Heart left ventricle (tissue), 16 donors: ENCODE data around the gene CHRDL2. TPM values are rescaled to one million over a fixed set of nuclear protein-coding genes. Genes with fewer than 3 reads are reported as not detected.

Experiments
- ATAC-seq, 4 donors: fragments of 200-7000 bp; cut with Tn5 transposase; one replicate each; pipeline ENCODE4 v1.9.1; 2020 to 2022; ENCODE audit warnings: moderate library complexity in 4 of 4, mild to moderate bottlenecking in 3 of 4, moderate number of reproducible peaks in 1 of 4
- DNase-seq, 5 donors: peaks; one replicate each; pipeline ENCODE4 v3.0.0-alpha.2; 2020
- H3K27ac ChIP-seq, 12 donors: fragments of 200-600 bp; sonication (generic) in 4 of 12; one replicate each; pipeline versions ENCODE4 v1.5.0 to v1.8.0; 2016 to 2022; ENCODE audit warnings: mild to moderate bottlenecking in 2 of 12
- H3K27me3 ChIP-seq, 9 donors: fragments of 200-600 bp; sonication (generic) in 2 of 9; one replicate each; pipeline versions ENCODE4 v1.5.1 to v1.8.0; 2016 to 2022; ENCODE audit warnings: mild to moderate bottlenecking in 3 of 9
- H3K36me3 ChIP-seq, 9 donors: fragments of 200-600 bp; sonication (generic) in 2 of 9; one replicate each; pipeline versions ENCODE4 v1.5.0 to v1.8.0; 2018 to 2022; ENCODE audit warnings: mild to moderate bottlenecking in 2 of 9
- H3K4me1 ChIP-seq, 12 donors: fragments of 200-600 bp; sonication (generic) in 4 of 12; one replicate each; pipeline versions ENCODE4 v1.5.0 to v1.8.0; 2016 to 2022; ENCODE audit warnings: mild to moderate bottlenecking in 3 of 12
- H3K4me3 ChIP-seq, 12 donors: fragments of 200-600 bp; sonication (generic) in 4 of 12; one replicate each; pipeline versions ENCODE4 v1.5.0 to v1.8.0; 2017 to 2022; ENCODE audit warnings: mild to moderate bottlenecking in 9 of 12, moderate library complexity in 4 of 12
- H3K9me3 ChIP-seq, 12 donors: fragments of 200-600 bp; sonication (generic) in 4 of 12; one replicate each; pipeline versions ENCODE4 v1.5.0 to v1.8.0; 2016 to 2022; ENCODE audit warnings: mild to moderate bottlenecking in 1 of 12
- POLR2A ChIP-seq, 2 donors: fragments of 450-650 bp; IDR thresholded peaks; one replicate each; pipeline ENCODE4 v1.6.1; 2017; ENCODE audit warnings: antibody characterized with exemption in 2 of 2, mild to moderate bottlenecking in 2 of 2, moderate library complexity in 2 of 2
- WGBS, 4 donors: extraction: QIAGEN DNeasy Blood & Tissue Kit in 2 of 4; methylation state at CpG; one replicate each; pipeline versions ENCODE4 v1.1.5 to v1.1.7; 2013 to 2018; 5-methylcytosine and 5-hydroxymethylcytosine counted together
- intact Hi-C, 10 donors: fragments of 100-400 bp; cut with DNase I; formaldehyde crosslinking; loops; one replicate each; pipeline versions ENCODE4 v1.11.1 to v1.14.2; 2022
- polyA plus RNA-seq, 2 donors: library from polyadenylated mRNA; stranded (reverse); fragments of 200-250 nt; gene quantifications; one replicate each; pipeline ENCODE4 v1.2.3, GENCODE V29; 2013
- total RNA-seq, 9 donors: library from RNA; depleted of rRNA in 2 of 9; stranded (reverse); fragments of >200 nt in 2 of 9; fragmentation: NEBNext Ultra II Directional in 3 of 9; extraction: Animal tissue kit (Norgen Biotek cat#: 25700) in 3 of 9; gene quantifications; one replicate each; pipeline versions ENCODE4 v1.1.0 to v1.2.4, GENCODE V29; 2016 to 2023
- TF ChIP-seq, protein P1 (sequence below), 12 donors: fragments of 200-600 bp; sonication (generic) in 4 of 12; IDR thresholded peaks; one replicate each; pipeline versions ENCODE4 v1.5.0 to v1.8.0; 2018 to 2022; ENCODE audit warnings: antibody characterized with exemption in 12 of 12, mild to moderate bottlenecking in 5 of 12
- donor health status: ischemic (EF 13 %, LVEDD 7.1; RV severe dilation, severe dysfunction).
- donor health status: healthy with polysubstance abuse.
- donor health status: DM: no; HTN: yes; CAD: no.
- donor health status: DM: no; HTN: no; CAD: no.
- donor health status: ischemic (EF 25% LVEDD 6.9; RV normal size, moderate dysfunction).
- donor health status: ischemic (EF 25% LVEDD 5.7; RV mildly dilated, moderate dysfunction).
- donor health status: healthy.
- donor health status: DM: yes; HTN: yes; CAD: no.
- donor health status: ischemic (EF 35%, LVEDD 5.7; RV mildly dilated, moderate dysfunction).
- donor health status: nonischemic (EF 11% LVEDD 7.7; RV severe dilation, severe dysfunction).
- donor health status: DM: yes; HTN: yes; CAD: no.
- donor health status: PGD.
- donor health status: ischemic (EF 29% LVEDD 5.4; RV normal size, mild dysfunction).
- donor health status: nonischemic (EF 23%, LVEDD 6.1; RV moderate dilation, normal function).

CHRDL2 gene
- total and polyA plus RNA-seq, 11 donors, result 1.5 to 13.4 (median 3.4) TPM

DNA sequence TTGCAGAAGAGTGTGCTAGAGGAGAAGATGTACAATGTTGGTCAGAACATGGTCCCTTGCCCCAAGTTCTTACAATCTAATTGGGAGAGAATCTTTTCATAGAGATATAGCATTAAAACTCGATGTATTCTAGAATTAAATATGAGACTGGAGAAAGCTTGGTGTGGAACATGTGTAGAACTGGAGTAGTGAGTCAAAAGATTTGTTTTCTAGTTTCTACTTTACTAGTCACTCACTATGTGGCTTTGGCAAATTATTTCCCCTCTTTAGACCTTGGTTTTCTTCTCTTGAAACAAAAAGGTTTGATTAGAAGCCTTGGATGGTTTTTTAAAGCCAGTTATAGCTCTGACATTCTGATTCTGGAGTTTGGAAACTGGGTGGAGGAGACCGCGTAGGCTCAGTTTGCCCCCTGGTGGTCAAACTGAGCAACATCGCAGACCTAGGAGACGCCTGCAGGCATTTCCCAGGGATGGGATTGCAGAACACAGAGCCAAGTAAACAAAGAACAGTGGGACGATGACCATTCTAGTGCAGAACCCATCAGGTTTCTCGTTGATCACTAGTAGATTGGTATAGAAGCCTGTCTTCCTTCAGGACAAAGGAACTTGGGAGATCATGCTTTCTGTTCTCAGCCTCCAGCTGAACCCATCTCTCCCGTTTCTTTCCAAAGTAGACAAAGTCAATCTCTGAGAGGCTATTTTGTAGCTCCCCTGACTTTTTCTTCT, 8.5 kb upstream of the CHRDL2 start:
- H3K27me3 ChIP-seq, result peaks cover 0 to 7% (median 0%) of the 10 kb centered on the region in 9 donors
- ATAC-seq (peak; percentile 79 to 91 (median 88)), DNase-seq (peak in 2 of 5 donors; percentile 47 to 58)
- H3K4me1 ChIP-seq, result peaks cover 0 to 6% (median 0%) of the 10 kb centered on the region in 12 donors
- 22 to 25% (median 23%) methylated on average over 8 of the region's 8 CpGs for WGBS, 4 donors
- no peak overlapping the region for H3K4me3 ChIP-seq
- TF ChIP-seq, protein P1, sequence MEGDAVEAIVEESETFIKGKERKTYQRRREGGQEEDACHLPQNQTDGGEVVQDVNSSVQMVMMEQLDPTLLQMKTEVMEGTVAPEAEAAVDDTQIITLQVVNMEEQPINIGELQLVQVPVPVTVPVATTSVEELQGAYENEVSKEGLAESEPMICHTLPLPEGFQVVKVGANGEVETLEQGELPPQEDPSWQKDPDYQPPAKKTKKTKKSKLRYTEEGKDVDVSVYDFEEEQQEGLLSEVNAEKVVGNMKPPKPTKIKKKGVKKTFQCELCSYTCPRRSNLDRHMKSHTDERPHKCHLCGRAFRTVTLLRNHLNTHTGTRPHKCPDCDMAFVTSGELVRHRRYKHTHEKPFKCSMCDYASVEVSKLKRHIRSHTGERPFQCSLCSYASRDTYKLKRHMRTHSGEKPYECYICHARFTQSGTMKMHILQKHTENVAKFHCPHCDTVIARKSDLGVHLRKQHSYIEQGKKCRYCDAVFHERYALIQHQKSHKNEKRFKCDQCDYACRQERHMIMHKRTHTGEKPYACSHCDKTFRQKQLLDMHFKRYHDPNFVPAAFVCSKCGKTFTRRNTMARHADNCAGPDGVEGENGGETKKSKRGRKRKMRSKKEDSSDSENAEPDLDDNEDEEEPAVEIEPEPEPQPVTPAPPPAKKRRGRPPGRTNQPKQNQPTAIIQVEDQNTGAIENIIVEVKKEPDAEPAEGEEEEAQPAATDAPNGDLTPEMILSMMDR (IDR thresholded peaks at IDR 0.05), result peak; percentile 81 to 93 (median 90)
- no peak for TF ChIP-seq POLR2A (IDR thresholded peaks at IDR 0.05)
- H3K27ac ChIP-seq, result no peak overlapping the region
- no peaks in the 10 kb centered on the region for H3K36me3 ChIP-seq
- intact Hi-C loops, result loop anchor here in 4 of 10 donors (1.0 to 10.0 kb wide), 4 partner anchors 37 to 485 kb away; no protein-coding TSS in a partner anchor
- H3K9me3 ChIP-seq, result no peaks in the 10 kb centered on the region

DNA sequence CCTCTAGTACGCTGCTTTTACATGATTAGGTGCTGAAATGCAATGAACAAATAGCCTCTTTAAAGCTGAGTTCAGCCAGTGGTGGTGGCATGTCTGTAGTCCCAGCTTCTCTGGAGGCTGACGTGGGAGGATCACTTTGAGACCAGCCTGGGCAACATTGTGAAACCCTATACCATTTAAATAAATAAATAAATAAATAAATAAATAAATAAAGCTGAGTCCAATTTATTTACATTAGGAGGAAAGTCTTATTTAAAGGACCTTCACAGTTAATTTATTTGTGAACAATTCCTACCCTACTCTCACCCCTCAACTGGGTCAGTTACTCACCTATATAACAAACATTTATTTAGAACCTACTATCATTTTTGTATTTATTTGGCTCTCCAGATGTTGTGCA, 4.8 kb upstream of the CHRDL2 start:
- WGBS, 4 donors, result 86 to 94% (median 90%) methylated on average over 2 of the region's 2 CpGs
- H3K9me3 ChIP-seq, result no peaks in the 10 kb centered on the region
- no peak overlapping the region for H3K27ac ChIP-seq
- intact Hi-C loops, result loop anchor here in 2 of 10 donors (5.0 to 10.0 kb wide), 2 partner anchors 34 to 481 kb away; no protein-coding TSS in a partner anchor
- H3K4me1 ChIP-seq, result peaks cover 0 to 10% (median 4%) of the 10 kb centered on the region in 12 donors
- H3K27me3 ChIP-seq, result peaks cover 4 to 37% (median 18%) of the 10 kb centered on the region in 9 donors
- H3K36me3 ChIP-seq, result no peaks in the 10 kb centered on the region
- ATAC-seq (no peak), DNase-seq (no peak)
- TF ChIP-seq POLR2A (IDR thresholded peaks at IDR 0.05), result no peak
- TF ChIP-seq, protein P1 (IDR thresholded peaks at IDR 0.05), result no peak
- no peak overlapping the region for H3K4me3 ChIP-seq

DNA sequence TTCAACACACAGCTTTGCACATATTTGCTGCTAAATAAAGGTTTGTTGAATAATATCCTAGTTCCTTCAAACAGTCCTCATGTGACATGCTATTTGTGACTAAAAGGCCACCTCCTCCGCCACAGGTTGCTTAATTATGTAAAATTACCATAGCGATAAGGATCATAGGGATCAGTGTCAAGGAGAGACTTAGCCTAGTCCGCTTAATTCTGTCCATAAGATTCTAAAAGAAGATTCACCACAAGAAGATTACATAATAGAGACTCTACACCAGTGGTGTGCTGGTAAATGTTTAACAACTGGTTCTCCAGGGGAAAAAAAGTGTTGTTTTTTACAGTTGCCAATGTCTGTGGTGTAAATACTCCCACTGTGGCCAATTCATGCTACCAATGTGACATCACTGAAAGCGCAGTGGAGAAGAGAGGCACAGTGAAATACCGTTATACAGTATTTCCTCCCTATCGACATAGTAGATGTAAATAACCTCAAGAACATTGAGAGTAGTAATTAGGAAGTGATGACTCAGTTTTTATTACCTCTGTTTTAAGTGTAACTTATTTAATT, 4.2 kb upstream of the CHRDL2 start:
- Histone ChIP-seq H3K27ac (no peak overlapping the region), H3K9me3 (no peaks in the 10 kb centered on the region), H3K4me1 (peaks cover 0 to 10% (median 4%) of the 10 kb centered on the region in 12 donors), H3K36me3 (no peaks in the 10 kb centered on the region), H3K4me3 (no peak overlapping the region), H3K27me3 (peaks cover 4 to 43% (median 21%) of the 10 kb centered on the region in 9 donors)
- TF ChIP-seq, protein P1 (IDR thresholded peaks at IDR 0.05), result no peak
- TF ChIP-seq POLR2A (IDR thresholded peaks at IDR 0.05), result no peak
- intact Hi-C loops, result loop anchor here in 2 of 10 donors (5.0 to 10.0 kb wide), 2 partner anchors 33 to 481 kb away; no protein-coding TSS in a partner anchor
- DNase-seq, result no peak
- WGBS, 4 donors, result 86 to 88% (median 87%) methylated on average over 6 of the region's 6 CpGs
- ATAC-seq, result no peak

DNA sequence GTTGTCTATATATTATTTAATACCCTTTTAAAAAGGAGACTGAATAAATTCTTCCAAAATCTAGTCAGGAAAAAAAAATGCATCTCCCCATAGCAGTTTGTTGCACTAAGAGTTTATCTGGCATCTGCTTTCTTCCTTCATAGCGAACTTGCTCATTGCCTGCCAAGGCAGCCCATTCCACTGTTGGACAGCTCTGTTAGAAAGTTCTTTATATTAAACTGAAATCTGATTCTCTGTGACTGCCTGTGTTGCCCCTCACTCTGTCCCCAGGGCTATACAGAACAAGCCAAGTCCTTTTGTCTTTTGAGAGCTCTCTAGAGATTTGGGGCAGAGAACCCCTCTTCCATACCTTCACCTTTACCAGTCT, 3.3 kb upstream of the CHRDL2 start:
- Histone ChIP-seq H3K27me3 (peaks cover 4 to 47% (median 23%) of the 10 kb centered on the region in 9 donors), H3K4me1 (peaks cover 0 to 7% (median 4%) of the 10 kb centered on the region in 12 donors), H3K9me3 (no peaks in the 10 kb centered on the region), H3K4me3 (no peak overlapping the region), H3K27ac (no peak overlapping the region), H3K36me3 (no peaks in the 10 kb centered on the region)
- 32 to 77% (median 56%) methylated on average over 1 of the region's 1 CpG for WGBS, 4 donors
- no peak for TF ChIP-seq POLR2A (IDR thresholded peaks at IDR 0.05)
- TF ChIP-seq, protein P1 (IDR thresholded peaks at IDR 0.05), result no peak
- ATAC-seq (no peak), DNase-seq (no peak)
- intact Hi-C loops, result loop anchor here in 2 of 10 donors (5.0 to 10.0 kb wide), 2 partner anchors 87 to 480 kb away; no protein-coding TSS in a partner anchor
